ENCODE measurements around the gene ARMH3. TPM values are rescaled to one million over a fixed set of nuclear protein-coding genes. Genes with fewer than 3 reads are reported as not detected.
"Not testable (repeated sequence)": the region's sequence is repeated elsewhere in the genome, so short reads cannot be mapped to it uniquely, and the experiment has no call there.

ARMH3 gene
- total RNA-seq, 1 donor from 2014 or later = 10.7 TPM

GRCh38 chr10:102010961-102011360 lies 45.0 kb downstream of the ARMH3 start:
- H3K36me3 ChIP-seq (ENCODE audit: control insufficient read depth, insufficient read depth, low read length) = no peaks in the 10 kb centered on the region
- TF ChIP-seq CTCF (IDR thresholded peaks at IDR 0.05; ENCODE audit: insufficient read depth, low read length, poor library complexity, severe bottlenecking) = no peak

GRCh38 chr10:102009801-102010425 lies 46.1 kb downstream of the ARMH3 start:
- no peaks in the 10 kb centered on the region for H3K27me3 ChIP-seq (ENCODE audit: control insufficient read depth, insufficient read depth, low read length)
- H3K4me3 ChIP-seq (ENCODE audit: low read depth, low read length) = no peak overlapping the region
- TF ChIP-seq CTCF (IDR thresholded peaks at IDR 0.05; ENCODE audit: insufficient read depth, low read length, poor library complexity, severe bottlenecking) = peak; percentile 94
- peak; percentile 79 for DNase-seq (ENCODE audit: low read depth)
- H3K36me3 ChIP-seq (ENCODE audit: control insufficient read depth, insufficient read depth, low read length) = no peaks in the 10 kb centered on the region

More at GRCh38 chr10:102010961-102011360, 45.0 kb downstream of the ARMH3 start:
- no peak for DNase-seq (ENCODE audit: low read depth)
- no peaks in the 10 kb centered on the region for H3K27me3 ChIP-seq (ENCODE audit: control insufficient read depth, insufficient read depth, low read length)
- no peak overlapping the region for H3K4me3 ChIP-seq (ENCODE audit: low read depth, low read length)

- Histone ChIP-seq H3K27me3 (ENCODE audit: control insufficient read depth, insufficient read depth, low read length) (no peaks in the 10 kb centered on the region), H3K4me3 (ENCODE audit: low read depth, low read length) (no peak overlapping the region), H3K36me3 (ENCODE audit: control insufficient read depth, insufficient read depth, low read length) (no peaks in the 10 kb centered on the region)
- no peak for TF ChIP-seq CTCF (IDR thresholded peaks at IDR 0.05; ENCODE audit: insufficient read depth, low read length, poor library complexity, severe bottlenecking)
- DNase-seq (ENCODE audit: low read depth) = no peak
Observed at GRCh38 chr10:102007796-102008195, 48.2 kb downstream of the ARMH3 start.

GRCh38 chr10:102007031-102007430 lies 48.9 kb downstream of the ARMH3 start:
- not testable (repeated sequence) for H3K27me3 ChIP-seq (ENCODE audit: control insufficient read depth, insufficient read depth, low read length); H3K4me3 ChIP-seq (ENCODE audit: low read depth, low read length); H3K36me3 ChIP-seq (ENCODE audit: control insufficient read depth, insufficient read depth, low read length); DNase-seq (ENCODE audit: low read depth)

GRCh38 chr10:102004376-102004775 lies 51.6 kb downstream of the ARMH3 start:
- H3K36me3 ChIP-seq (ENCODE audit: control insufficient read depth, insufficient read depth, low read length) = no peaks in the 10 kb centered on the region
- no peaks in the 10 kb centered on the region for H3K27me3 ChIP-seq (ENCODE audit: control insufficient read depth, insufficient read depth, low read length)
- DNase-seq (ENCODE audit: low read depth) = no peak
- no peak overlapping the region for H3K4me3 ChIP-seq (ENCODE audit: low read depth, low read length)
- no peak for TF ChIP-seq CTCF (IDR thresholded peaks at IDR 0.05; ENCODE audit: insufficient read depth, low read length, poor library complexity, severe bottlenecking)

- no peak for DNase-seq (ENCODE audit: low read depth)
- no peak for TF ChIP-seq CTCF (IDR thresholded peaks at IDR 0.05; ENCODE audit: insufficient read depth, low read length, poor library complexity, severe bottlenecking)
- no peaks in the 10 kb centered on the region for H3K27me3 ChIP-seq (ENCODE audit: control insufficient read depth, insufficient read depth, low read length)
- H3K36me3 ChIP-seq (ENCODE audit: control insufficient read depth, insufficient read depth, low read length) = no peaks in the 10 kb centered on the region
- no peak overlapping the region for H3K4me3 ChIP-seq (ENCODE audit: low read depth, low read length)
Observed at GRCh38 chr10:102003541-102003940, 52.4 kb downstream of the ARMH3 start.

Data from kidney epithelial cell (primary cell).